GM19395 (cell line): ENCODE results near the gene NOSIP.
"Not testable (repeated sequence)": the region's sequence is repeated elsewhere in the genome, so short reads cannot be mapped to it uniquely, and the experiment has no call there.

Experiments used
- ATAC-seq: cut with Tn5 transposase; IDR thresholded peaks from one replicate; pipeline ENCODE4 v1.9.1; 2021; ENCODE audit warnings: mild to moderate bottlenecking, moderate library complexity; ENCODE audit not compliant: unreplicated experiment

NOSIP gene, protein sequence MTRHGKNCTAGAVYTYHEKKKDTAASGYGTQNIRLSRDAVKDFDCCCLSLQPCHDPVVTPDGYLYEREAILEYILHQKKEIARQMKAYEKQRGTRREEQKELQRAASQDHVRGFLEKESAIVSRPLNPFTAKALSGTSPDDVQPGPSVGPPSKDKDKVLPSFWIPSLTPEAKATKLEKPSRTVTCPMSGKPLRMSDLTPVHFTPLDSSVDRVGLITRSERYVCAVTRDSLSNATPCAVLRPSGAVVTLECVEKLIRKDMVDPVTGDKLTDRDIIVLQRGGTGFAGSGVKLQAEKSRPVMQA

GRCh38 chr19:49580264-49581006 lies at the start of gene NOSIP:
TSS of gene NOSIP (minus strand) at chr19:49580556. CDS start at chr19:49560691, 19,865 bp downstream.
- peak; percentile 78 for ATAC-seq

GRCh38 chr19:49629659-49630058 lies 49.3 kb upstream of the NOSIP start:
- ATAC-seq, result no peak

- no peak for ATAC-seq
These were observed 45.9 kb upstream of the NOSIP start for GRCh38 chr19:49626226-49626625.

GRCh38 chr19:49624967-49625910 lies 44.9 kb upstream of the NOSIP start:
- ATAC-seq, result no peak

GRCh38 chr19:49617860-49618259 lies 37.5 kb upstream of the NOSIP start:
- ATAC-seq, result not testable (repeated sequence)

GRCh38 chr19:49616945-49617344 lies 36.6 kb upstream of the NOSIP start:
- ATAC-seq, result no peak

GRCh38 chr19:49616532-49616931 lies 36.2 kb upstream of the NOSIP start:
- ATAC-seq, result no peak

GRCh38 chr19:49615861-49616260 lies 35.5 kb upstream of the NOSIP start:
- ATAC-seq, result no peak

GRCh38 chr19:49614096-49614833 lies 33.9 kb upstream of the NOSIP start:
- ATAC-seq, result no peak

- ATAC-seq, result no peak
These were observed 33.0 kb upstream of the NOSIP start for GRCh38 chr19:49613374-49613773.

GRCh38 chr19:49609499-49610092 lies 29.2 kb upstream of the NOSIP start:
- ATAC-seq, result no peak

GRCh38 chr19:49605605-49606004 lies 25.2 kb upstream of the NOSIP start:
- no peak for ATAC-seq

DNA sequence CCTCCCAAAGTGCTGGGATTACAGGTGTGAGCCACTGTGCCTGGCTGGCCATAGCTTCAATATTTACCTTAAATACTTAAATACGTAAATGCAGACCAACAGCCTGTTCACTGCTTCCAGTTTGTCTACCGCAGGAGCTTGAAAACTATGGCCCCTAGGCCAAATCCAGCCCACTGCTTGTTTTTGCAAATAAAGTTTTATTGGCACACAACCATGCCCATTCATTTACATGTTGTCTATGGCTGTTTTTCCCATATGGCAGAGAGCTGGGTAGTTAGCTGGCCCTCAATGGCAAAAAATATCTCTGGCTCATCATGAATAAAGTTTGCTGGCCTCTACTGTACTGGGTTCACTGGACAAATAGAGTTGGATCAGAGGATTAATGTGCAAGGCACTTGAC lies 22.4 kb upstream of the NOSIP start:
- ATAC-seq, result no peak

DNA sequence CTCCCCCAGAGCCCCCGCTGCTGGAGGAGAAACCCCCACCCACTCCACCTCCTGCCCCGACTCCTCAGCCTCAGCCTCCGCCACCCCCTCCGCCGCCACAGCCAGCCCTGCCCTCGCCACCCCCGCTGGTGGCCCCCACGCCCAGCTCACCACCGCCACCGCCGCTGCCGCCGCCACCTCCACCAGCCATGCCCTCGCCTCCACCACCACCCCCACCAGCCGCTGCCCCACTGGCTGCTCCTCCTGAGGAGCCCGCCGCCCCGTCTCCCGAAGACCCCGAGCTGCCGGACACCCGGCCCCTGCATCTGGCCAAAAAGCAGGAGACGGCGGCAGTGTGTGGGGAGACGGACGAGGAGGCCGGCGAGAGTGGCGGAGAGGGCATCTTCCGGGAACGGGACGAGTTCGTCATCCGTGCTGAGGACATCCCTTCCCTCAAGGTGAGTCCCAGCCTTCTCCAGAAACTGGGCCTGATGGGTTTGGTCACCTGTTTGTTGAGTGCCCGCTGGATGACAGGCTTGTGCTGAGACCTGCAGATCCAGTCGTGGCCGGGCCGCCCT lies 21.2 kb upstream of the NOSIP start:
- ATAC-seq, result no peak

GRCh38 chr19:49599378-49600295 lies 19.3 kb upstream of the NOSIP start:
- ATAC-seq, result no peak

DNA sequence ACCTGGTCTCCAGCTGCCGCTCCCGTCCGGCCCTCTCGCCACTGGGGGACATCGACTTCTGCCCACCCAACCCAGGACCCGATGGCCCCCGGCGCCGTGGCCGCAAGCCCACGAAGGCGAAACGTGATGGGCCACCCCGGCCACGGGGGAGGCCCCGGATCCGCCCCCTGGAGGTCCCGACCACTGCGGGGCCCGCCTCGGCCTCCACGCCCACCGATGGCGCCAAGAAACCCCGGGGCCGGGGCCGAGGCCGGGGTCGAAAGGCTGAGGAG lies 17.3 kb upstream of the NOSIP start:
- no peak for ATAC-seq

GRCh38 chr19:49596954-49597702 lies 16.8 kb upstream of the NOSIP start:
- ATAC-seq, result no peak

DNA sequence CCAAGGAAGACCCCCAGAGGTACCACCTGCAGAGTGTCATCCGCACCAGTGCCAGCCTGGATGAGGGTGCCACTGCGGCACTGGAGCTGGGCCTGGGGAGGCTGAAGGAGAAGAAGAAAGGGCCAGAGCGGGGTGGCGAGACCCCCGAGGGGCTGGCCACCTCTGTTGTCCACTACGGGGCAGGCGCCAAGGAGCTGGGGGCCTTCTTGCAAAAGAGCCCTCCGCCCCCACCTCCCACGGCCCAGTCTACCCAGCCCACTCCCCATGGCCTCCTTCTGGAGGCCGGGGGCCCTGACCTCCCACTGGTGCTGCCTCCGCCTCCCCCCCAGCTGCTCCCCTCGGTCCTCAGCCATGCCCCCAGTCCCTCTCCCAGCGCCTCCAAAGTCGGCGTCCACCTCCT lies 16.1 kb upstream of the NOSIP start:
- ATAC-seq, result no peak
